GM21576 (cell line): ENCODE measurements around the gene GZMM.

ENCODE experiments used
- ATAC-seq: cut with Tn5 transposase; IDR thresholded peaks from one replicate; pipeline ENCODE4 v1.9.1; 2021; ENCODE audit warnings: mild to moderate bottlenecking, moderate library complexity; ENCODE audit not compliant: unreplicated experiment

The GZMM gene

DNA sequence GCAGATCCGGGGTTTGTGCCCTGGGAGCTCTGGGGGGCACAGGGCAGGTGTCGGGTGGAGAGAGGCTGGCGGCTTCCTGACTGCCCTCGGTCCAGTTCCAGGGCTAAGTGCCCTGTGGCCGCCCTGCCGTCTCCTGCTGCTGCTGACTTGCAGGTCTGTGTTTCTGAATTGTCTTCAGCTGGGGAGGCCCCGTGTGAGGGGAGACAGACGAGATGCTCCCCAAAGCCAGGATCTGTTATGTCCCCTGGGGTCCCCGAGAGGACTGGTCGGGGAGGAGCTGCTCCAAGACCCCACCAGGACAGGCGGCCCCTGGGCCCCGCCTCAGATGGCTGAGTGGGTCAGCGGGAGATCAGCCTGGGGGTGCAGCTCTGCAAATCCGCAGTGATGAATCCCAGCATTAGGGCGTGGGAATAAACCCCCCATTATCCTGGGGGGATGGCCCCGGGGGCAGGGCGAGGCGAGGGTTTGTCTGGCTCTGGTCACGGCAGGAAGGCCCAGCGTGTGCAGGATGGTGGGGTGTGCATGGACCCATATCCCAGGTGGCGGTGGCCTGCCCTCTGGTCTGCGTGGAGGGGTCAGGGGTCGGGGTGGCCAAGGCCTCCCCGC, 50.5 kb downstream of the GZMM start:
- no peak for ATAC-seq

GRCh38 chr19:595326-596262, 51.7 kb downstream of the GZMM start:
- ATAC-seq, result no peak

DNA sequence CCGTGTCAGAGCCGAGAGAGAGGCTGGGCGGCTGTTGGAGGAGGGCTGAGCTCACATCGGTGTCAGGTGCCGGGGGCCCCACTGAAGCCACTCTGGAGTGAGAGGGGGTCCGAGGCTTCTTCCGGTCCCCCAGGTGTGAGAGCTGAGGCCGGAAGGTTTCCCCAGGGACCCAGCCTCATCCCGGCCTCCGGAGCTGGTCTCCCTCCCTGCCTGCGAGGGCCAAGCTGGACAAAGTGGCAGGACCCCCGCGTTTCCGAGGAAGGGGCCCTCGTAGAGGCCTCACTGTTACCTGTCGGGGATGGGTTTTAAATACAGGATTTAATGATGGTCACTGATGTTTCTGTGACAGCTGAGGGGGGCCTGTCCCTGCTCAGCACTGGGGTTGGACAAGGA, 52.4 kb downstream of the GZMM start:
- ATAC-seq, result no peak

- ATAC-seq, result no peak
These were observed 53.8 kb downstream of the GZMM start for GRCh38 chr19:597406-598315.
